H9 (cell line): Measurements from ENCODE around the gene KCNA5. TPM values are rescaled to one million over a fixed set of nuclear protein-coding genes. Genes with fewer than 3 reads are reported as not detected.

Experiments
- DNase-seq: peaks from one replicate; pipeline ENCODE4 v3.0.0-alpha.2; 2017
- H2AFZ ChIP-seq: one replicate; pipeline ENCODE4 v1.6.1; 2013; ENCODE audit warnings: mild to moderate bottlenecking, low read length, control low read depth, moderate library complexity
- H2AK5ac ChIP-seq: 2 replicates; pipeline ENCODE4 v1.6.1; 2013; ENCODE audit warnings: low read length, control low read depth, mixed read lengths; ENCODE audit not compliant: insufficient read length
- H2BK120ac ChIP-seq: one replicate; pipeline ENCODE4 v1.6.1; 2013; ENCODE audit warnings: low read depth, mild to moderate bottlenecking, low read length, control low read depth, inconsistent platforms; ENCODE audit not compliant: poor library complexity, severe bottlenecking
- H2BK12ac ChIP-seq: 2 replicates; pipeline ENCODE4 v1.6.1; 2013; ENCODE audit warnings: low read length, control low read depth, mixed read lengths, low read depth; ENCODE audit not compliant: insufficient read length
- H2BK15ac ChIP-seq: 2 replicates; pipeline ENCODE4 v1.6.1; 2013; ENCODE audit warnings: low read depth, low read length, control low read depth
- H2BK20ac ChIP-seq: one replicate; pipeline ENCODE4 v1.6.1; 2013; ENCODE audit warnings: low read depth, mild to moderate bottlenecking, low read length, control low read depth, inconsistent platforms; ENCODE audit not compliant: poor library complexity, severe bottlenecking
- H2BK5ac ChIP-seq: 2 replicates; pipeline ENCODE4 v1.6.1; 2013; ENCODE audit warnings: low read length, control low read depth, mixed read lengths; ENCODE audit not compliant: insufficient read length
- H3K14ac ChIP-seq: 2 replicates; pipeline ENCODE4 v1.6.1; 2013; ENCODE audit warnings: low read length, control low read depth; ENCODE audit not compliant: insufficient read depth
- H3K18ac ChIP-seq: 2 replicates; pipeline ENCODE4 v1.6.1; 2013; ENCODE audit warnings: low read depth, mild to moderate bottlenecking, mixed read lengths, low read length, control low read depth; ENCODE audit not compliant: insufficient read length
- H3K23ac ChIP-seq: 2 replicates; pipeline ENCODE4 v1.6.1; 2013; ENCODE audit warnings: low read length, control low read depth, mixed read lengths, low read depth; ENCODE audit not compliant: insufficient read length
- H3K23me2 ChIP-seq: 2 replicates; pipeline ENCODE4 v1.6.1; 2013; ENCODE audit warnings: low read depth, mild to moderate bottlenecking, mixed read lengths, low read length, control low read depth; ENCODE audit not compliant: insufficient read length, poor library complexity, severe bottlenecking
- H3K27ac ChIP-seq: 2 replicates; pipeline ENCODE4 v1.5.1; 2013; ENCODE audit warnings: low read length, control low read depth, mixed read lengths, low read depth; ENCODE audit not compliant: insufficient read length
- H3K27me3 ChIP-seq: 2 replicates; pipeline ENCODE4 v1.6.1; 2013; ENCODE audit warnings: low read length, control low read depth, inconsistent platforms; ENCODE audit not compliant: insufficient read depth
- H3K4ac ChIP-seq: 2 replicates; pipeline ENCODE4 v1.6.1; 2013; ENCODE audit warnings: low read depth, mild to moderate bottlenecking, control low read depth, inconsistent platforms, low read length, moderate library complexity
- H3K4me1 ChIP-seq: 2 replicates; pipeline ENCODE4 v1.6.1; 2013; ENCODE audit warnings: low read length, control low read depth, inconsistent platforms; ENCODE audit not compliant: insufficient read depth
- H3K4me2 ChIP-seq: 2 replicates; pipeline ENCODE4 v1.6.1; 2013; ENCODE audit warnings: low read length, control low read depth, mixed read lengths; ENCODE audit not compliant: insufficient read length, insufficient read depth
- H3K56ac ChIP-seq: 2 replicates; pipeline ENCODE4 v1.6.1; 2013; ENCODE audit warnings: low read depth, mild to moderate bottlenecking, mixed read lengths, low read length, control low read depth; ENCODE audit not compliant: insufficient read length
- H3K79me1 ChIP-seq: 2 replicates; pipeline ENCODE4 v1.6.1; 2013; ENCODE audit warnings: low read depth, mild to moderate bottlenecking, moderate library complexity, low read length, control low read depth, inconsistent platforms; ENCODE audit not compliant: insufficient read depth, poor library complexity, severe bottlenecking
- H3K79me2 ChIP-seq: 2 replicates; pipeline ENCODE4 v1.6.1; 2013; ENCODE audit warnings: low read length, control low read depth, inconsistent platforms; ENCODE audit not compliant: insufficient read depth
- H3K9ac ChIP-seq: 2 replicates; pipeline ENCODE4 v1.6.1; 2013; ENCODE audit warnings: low read length, control low read depth, mixed read lengths; ENCODE audit not compliant: insufficient read length; ENCODE audit errors: extremely low read depth
- H3K9me3 ChIP-seq: one replicate; pipeline ENCODE4 v1.6.1; 2013; ENCODE audit warnings: low read depth, low read length, inconsistent platforms; ENCODE audit not compliant: control insufficient read depth
- H3T11ph ChIP-seq: one replicate; pipeline ENCODE4 v1.6.1; 2013; ENCODE audit warnings: mild to moderate bottlenecking, low read length, control low read depth, inconsistent platforms
- H4K20me1 ChIP-seq: one replicate; pipeline ENCODE4 v1.6.1; 2013; ENCODE audit not compliant: control insufficient read depth, insufficient read length, insufficient read depth
- H4K5ac ChIP-seq: 2 replicates; pipeline ENCODE4 v1.6.1; 2013; ENCODE audit warnings: low read depth, mild to moderate bottlenecking, mixed read lengths, low read length, control low read depth; ENCODE audit not compliant: insufficient read length
- H4K8ac ChIP-seq: replicated peaks from 2 replicates; pipeline ENCODE4 v1.6.1; 2013; ENCODE audit warnings: low read length, control low read depth, mixed read lengths, low read depth; ENCODE audit not compliant: insufficient read length
- H4K91ac ChIP-seq: 2 replicates; pipeline ENCODE4 v1.6.1; 2013; ENCODE audit warnings: low read depth, mild to moderate bottlenecking, moderate library complexity, mixed read lengths, low read length, control low read depth; ENCODE audit not compliant: insufficient read length
- H3K27ac Mint-ChIP-seq, 3 experiments: 2 replicates in 2 of 3; 3 replicates in 1 of 3; pipeline ENCODE4 v1.8.0; 2020 to 2021; ENCODE audit warnings: mixed read lengths in 3 of 3, mild to moderate bottlenecking in 1 of 3, moderate library complexity in 1 of 3
- H3K27me3 Mint-ChIP-seq: 2 replicates; pipeline ENCODE4 v1.8.0; 2021; ENCODE audit warnings: low read depth, mild to moderate bottlenecking, moderate library complexity, mixed read lengths
- H3K36me3 Mint-ChIP-seq, 3 experiments: 2 replicates in 2 of 3; 3 replicates in 1 of 3; pipeline ENCODE4 v1.8.0; 2020 to 2021; ENCODE audit warnings: low read depth in 3 of 3, mixed read lengths in 3 of 3; ENCODE audit not compliant: insufficient read depth in 1 of 3
- H3K4me1 Mint-ChIP-seq, 2 experiments: 2 replicates each; pipeline ENCODE4 v1.8.0; 2020; ENCODE audit warnings: mixed read lengths in 2 of 2
- H3K4me3 Mint-ChIP-seq, 2 experiments: 2 replicates in 1 of 2; 3 replicates in 1 of 2; pipeline ENCODE4 v1.8.0; 2020 to 2021; ENCODE audit warnings: mild to moderate bottlenecking in 2 of 2, mixed read lengths in 2 of 2, moderate library complexity in 1 of 2
- H3K9me3 Mint-ChIP-seq, 2 experiments: 2 replicates in 1 of 2; 3 replicates in 1 of 2; pipeline ENCODE4 v1.8.0; 2020; ENCODE audit warnings: mild to moderate bottlenecking in 2 of 2, mixed read lengths in 2 of 2, moderate library complexity in 1 of 2
- CTCF ChIP-seq: fragments of 200-600 bp; sonication (generic); conservative IDR thresholded peaks from 3 replicates; pipeline ENCODE4 v1.8.0; 2021; ENCODE audit warnings: antibody characterized with exemption, mild to moderate bottlenecking
- WGBS: extraction: QIAGEN DNeasy Blood & Tissue Kit; methylation state at CpG from one replicate; pipeline ENCODE4 v1.1.7; 2013; ENCODE audit warnings: missing lambda C conversion rate, low lambda C conversion rate, mixed read lengths; ENCODE audit not compliant: insufficient read length; ENCODE audit errors: extremely low coverage; 5-methylcytosine and 5-hydroxymethylcytosine counted together
- total RNA-seq: library from RNA; stranded (reverse); gene quantifications from 2 replicates; pipeline ENCODE4 v1.2.1, GENCODE V29; 2021

Gene KCNA5
- total RNA-seq, 1 experiment from 2014 or later = 0.22 TPM

- H3K56ac ChIP-seq = no peak overlapping the region
- H3K27ac ChIP-seq = no peak overlapping the region
- H2BK15ac ChIP-seq = no peak overlapping the region
- H2AK5ac ChIP-seq = no peak overlapping the region
- H4K91ac ChIP-seq = no peak overlapping the region
- no CpG with 5 or more reads among the region's 4 CpGs for WGBS
- TF ChIP-seq CTCF = no peak
- H3K9me3 ChIP-seq = no peaks in the 10 kb centered on the region
- H3K79me1 ChIP-seq = no peaks in the 10 kb centered on the region
- no peak overlapping the region for H2BK120ac ChIP-seq
- Mint-ChIP-seq H3K27ac (no peak overlapping the region), H3K9me3 (no peaks in the 10 kb centered on the region), H3K4me1 (peaks cover 19 to 24% of the 10 kb centered on the region in 2 experiments), H3K27me3 (peaks cover 9% of the 10 kb centered on the region), H3K4me3 (no peak overlapping the region), H3K36me3 (no peaks in the 10 kb centered on the region)
- no peak overlapping the region for H3T11ph ChIP-seq
- DNase-seq = no peak
- H2BK5ac ChIP-seq = no peak overlapping the region
- H4K8ac ChIP-seq = no peak overlapping the region
- no peak overlapping the region for H3K23ac ChIP-seq
- H3K23me2 ChIP-seq = no peaks in the 10 kb centered on the region
- H3K4ac ChIP-seq = no peak overlapping the region
- H3K79me2 ChIP-seq = no peaks in the 10 kb centered on the region
- H2BK20ac ChIP-seq = no peak overlapping the region
- H3K4me1 ChIP-seq = no peaks in the 10 kb centered on the region; the same call in 1 of the 2 replicates
- no peak overlapping the region for H3K18ac ChIP-seq
- no peak overlapping the region for H2AFZ ChIP-seq
- no peak overlapping the region for H4K5ac ChIP-seq
- no peak overlapping the region for H3K4me2 ChIP-seq
- H3K27me3 ChIP-seq = no peaks in the 10 kb centered on the region
- H4K20me1 ChIP-seq = no peaks in the 10 kb centered on the region
- H3K14ac ChIP-seq = no peak overlapping the region
- no peak overlapping the region for H3K9ac ChIP-seq
- no peak overlapping the region for H2BK12ac ChIP-seq
Observed at GRCh38 chr12:5078423-5078822, 34.7 kb downstream of the KCNA5 start.
